ENCODE measurements around the gene CAMK1.

The CAMK1 gene

DNA sequence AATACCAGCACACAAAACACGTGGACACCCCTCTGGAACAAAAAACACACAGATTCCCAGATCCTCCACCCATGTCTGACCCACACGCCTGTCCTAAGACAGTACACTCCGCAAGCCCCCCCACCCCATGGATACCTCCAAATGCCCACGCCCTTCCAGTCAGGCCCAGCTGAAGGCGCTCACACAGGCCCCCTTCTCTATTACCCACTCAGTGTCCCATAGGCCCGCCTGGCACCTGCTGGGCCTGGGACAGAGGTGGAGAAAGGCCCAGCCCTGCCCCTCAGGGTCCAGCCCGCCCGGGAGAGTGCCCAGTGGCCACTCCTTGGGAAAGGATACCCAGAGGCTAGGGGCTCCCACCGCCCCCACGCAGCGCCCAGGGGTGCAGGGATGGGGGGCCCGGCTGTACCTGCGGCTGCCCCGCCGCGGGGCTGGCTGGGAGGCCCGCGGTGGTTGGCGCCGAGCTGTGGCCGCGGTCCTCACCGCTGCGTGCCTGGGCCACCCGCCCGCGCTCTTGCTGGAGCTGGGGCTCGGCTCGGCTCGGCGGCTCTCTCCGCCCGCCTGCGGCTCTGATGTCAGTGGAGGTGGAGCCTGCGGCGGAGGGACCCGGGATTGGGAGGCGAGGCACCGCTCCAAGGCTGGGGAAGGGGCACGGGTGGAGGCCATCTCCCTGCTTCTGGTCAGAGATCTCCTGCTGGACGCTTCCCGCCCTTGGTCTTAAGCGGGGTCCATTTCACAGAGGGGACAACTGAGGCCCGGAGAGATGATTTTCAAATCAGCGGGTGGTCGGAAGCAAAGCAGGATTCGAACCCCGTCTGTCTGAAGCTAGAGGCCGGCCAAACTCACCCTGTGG lies at the start of gene CAMK1:
Gene CAMK1, minus strand, starts transcription at position 522 of the 850 bp plus-strand sequence. CDS start 2,198 bp downstream, outside the sequence.
- peaks cover 43% of the 10 kb centered on the region for H3K4me1 Mint-ChIP-seq
- ATAC-seq, result peak; percentile 92

DNA sequence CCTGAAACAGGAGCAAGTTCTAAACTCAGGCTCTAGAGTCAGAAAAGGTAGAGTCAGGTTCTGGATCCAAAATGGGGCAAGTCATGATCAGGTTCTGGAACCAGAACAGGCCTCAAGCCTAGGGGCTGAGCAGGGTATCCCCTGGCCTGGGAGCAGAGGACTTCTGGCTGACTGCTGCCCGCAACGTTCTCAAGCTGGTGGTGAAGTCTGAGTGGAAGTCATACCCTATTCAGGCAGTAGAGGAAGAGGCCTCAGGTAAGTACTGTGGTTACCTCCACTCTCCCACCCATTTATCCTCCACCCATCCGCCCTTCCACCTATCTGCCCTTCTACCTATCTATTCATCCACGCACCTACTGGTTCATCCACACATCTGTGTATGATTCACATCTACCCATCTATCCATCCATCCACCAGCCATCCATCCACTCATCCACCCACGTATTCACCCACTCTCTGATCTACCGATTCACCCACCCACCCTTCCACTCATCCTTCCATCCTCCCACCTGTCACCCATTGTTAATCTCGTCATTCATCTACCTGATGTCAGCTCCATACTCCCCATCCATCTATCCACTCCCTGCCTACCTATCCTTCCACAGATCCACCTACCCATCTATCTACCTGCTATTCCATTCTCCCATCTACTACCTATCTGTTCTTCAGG lies 49.1 kb upstream of the CAMK1 start:
- no peak for DNase-seq

More for the DNA sequence above, at the start of gene CAMK1:
- Mint-ChIP-seq H3K9me3 (no peaks in the 10 kb centered on the region), H3K4me3 (peak within 1 kb of the TSS; percentile 68 to 74), H3K27ac (peak within 1 kb of the TSS; percentile 75 to 79), H3K27me3 (peaks cover 7% of the 10 kb centered on the region)
- peak; percentile 63 to 67 for DNase-seq

DNA sequence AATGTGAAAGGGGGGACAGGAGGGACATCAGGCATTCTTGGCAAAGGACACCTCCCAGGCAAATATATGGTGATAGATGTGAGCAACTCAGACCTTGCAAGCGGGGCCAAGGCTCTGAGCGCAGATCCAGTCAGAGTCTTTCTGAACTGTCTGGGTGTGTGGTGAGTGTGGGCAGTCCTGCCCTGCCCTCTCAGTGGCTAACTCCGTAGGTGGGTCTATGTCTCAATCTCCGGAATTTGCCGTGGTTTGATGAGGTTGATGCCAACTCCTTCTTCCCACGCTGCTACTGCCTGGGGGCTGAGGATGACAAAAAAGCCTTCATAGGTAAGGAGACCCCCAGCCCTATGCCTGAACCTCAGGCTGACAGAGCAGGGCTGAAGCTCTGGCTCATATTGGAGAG lies 47.7 kb upstream of the CAMK1 start:
- Mint-ChIP-seq H3K27ac (peak overlapping the region in 1 of 2 donors; percentile 75), H3K9me3 (no peaks in the 10 kb centered on the region), H3K27me3 (no peaks in the 10 kb centered on the region), H3K4me1 (no peaks in the 10 kb centered on the region), H3K4me3 (no peak overlapping the region)
- no peak for DNase-seq
- ATAC-seq, result no peak

More for the DNA sequence above, 49.1 kb upstream of the CAMK1 start:
- no peak for ATAC-seq
- Mint-ChIP-seq H3K4me3 (no peak overlapping the region), H3K9me3 (no peaks in the 10 kb centered on the region), H3K27me3 (no peaks in the 10 kb centered on the region), H3K4me1 (no peaks in the 10 kb centered on the region), H3K27ac (peak overlapping the region in 1 of 2 donors; percentile 22)

DNA sequence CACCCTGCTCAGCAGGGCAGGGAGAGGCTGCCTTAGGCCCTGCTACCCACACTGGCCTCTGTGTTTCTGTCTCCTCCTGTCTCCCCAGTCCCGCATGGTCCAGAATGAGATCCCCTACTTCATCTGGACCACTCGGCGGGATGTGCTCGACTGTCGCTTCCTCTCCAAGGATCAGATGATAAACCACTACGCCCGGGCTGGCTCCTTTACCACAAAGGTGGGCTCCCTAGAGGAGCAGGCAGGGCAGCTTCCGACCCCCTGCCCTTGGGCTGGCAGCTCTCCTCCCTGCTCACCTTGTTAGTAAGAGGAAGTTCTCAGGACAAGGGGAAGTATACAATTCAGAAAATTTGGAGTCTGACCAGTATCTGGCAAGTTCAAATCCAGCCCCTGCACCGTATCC lies 46.2 kb upstream of the CAMK1 start:
- H3K4me3 Mint-ChIP-seq, result no peak overlapping the region
- no peaks in the 10 kb centered on the region for H3K27me3 Mint-ChIP-seq
- peaks cover 5% of the 10 kb centered on the region for H3K4me1 Mint-ChIP-seq
- no peak overlapping the region for H3K27ac Mint-ChIP-seq
- H3K9me3 Mint-ChIP-seq, result no peaks in the 10 kb centered on the region
- DNase-seq (no peak), ATAC-seq (no peak)

DNA sequence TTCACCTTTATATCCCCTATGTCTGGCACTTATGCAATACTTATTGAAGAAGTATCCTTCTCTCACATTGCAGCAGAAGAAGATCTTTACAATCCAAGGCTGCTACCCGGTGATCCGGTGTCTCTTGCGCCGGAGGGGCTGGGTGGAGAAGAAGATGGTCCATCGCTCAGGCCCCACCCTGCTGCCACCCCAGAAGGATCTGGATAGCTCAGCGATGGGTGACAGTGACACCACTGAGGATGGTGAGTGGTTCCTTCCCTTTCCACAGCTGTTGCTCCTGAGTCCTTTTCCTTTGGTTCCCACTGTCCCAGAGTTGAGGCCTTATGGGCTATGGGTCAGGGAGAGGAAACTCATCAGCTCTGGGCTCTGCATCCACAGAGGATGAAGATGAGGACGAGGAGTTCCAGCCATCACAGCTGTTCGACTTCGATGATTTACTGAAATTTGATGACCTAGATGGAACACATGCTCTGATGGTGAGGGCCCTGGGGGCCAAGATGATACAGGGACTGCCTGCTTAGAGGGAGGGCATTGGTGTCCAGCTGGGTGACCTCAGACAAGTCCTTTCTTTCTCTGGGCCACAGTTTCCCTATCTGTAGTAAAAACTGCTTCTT lies 43.2 kb upstream of the CAMK1 start:
- Mint-ChIP-seq H3K27me3 (no peaks in the 10 kb centered on the region), H3K27ac (peak overlapping the region in 1 of 2 donors; percentile 50), H3K4me1 (peaks cover 31% of the 10 kb centered on the region), H3K9me3 (no peaks in the 10 kb centered on the region), H3K4me3 (no peak overlapping the region)
- DNase-seq (no peak), ATAC-seq (no peak)

DNA sequence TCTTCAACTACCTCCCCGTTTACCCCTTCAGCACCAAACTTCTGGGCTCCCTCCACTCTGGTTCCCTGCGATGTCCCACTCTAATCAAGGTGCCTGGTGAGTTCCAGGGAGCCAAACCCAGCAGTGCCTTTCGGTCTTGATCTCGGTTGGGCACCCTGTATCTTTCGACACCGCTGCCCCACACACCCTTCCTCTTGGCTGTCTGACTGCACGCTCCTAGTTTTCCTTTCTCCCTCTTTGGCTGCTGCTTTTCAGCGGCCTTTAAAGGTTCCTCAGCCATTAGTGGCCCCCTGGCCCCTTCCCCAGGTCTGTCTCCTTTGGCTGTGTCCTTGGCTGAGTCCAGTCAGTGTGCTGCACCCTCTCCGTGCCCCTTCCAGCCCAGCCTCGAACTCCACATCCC lies 41.1 kb upstream of the CAMK1 start:
- Mint-ChIP-seq H3K4me3 (peak overlapping the region; percentile 25 to 95), H3K27ac (peak overlapping the region in 1 of 2 donors; percentile 87), H3K9me3 (no peaks in the 10 kb centered on the region), H3K4me1 (peaks cover 49% of the 10 kb centered on the region), H3K27me3 (no peaks in the 10 kb centered on the region)
- no peak for DNase-seq
- no peak for ATAC-seq

DNA sequence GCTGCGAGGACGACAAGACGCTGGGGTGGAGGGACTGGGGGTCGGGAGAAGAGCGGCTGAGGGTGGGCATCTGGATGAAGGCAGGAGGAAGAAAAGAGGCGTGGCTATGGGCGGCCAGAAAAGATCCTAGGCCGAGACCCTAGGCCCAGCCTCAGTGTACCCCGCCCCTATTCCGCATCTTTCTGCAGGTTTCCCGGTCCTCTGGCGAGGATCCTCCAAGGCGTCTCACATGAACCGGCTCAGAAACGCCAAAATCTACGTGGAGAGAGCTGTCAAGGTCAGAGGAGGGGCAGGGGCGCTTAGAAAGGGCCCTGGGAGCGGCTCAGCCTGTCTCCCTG lies 40.7 kb upstream of the CAMK1 start:
- H3K4me3 Mint-ChIP-seq, result peak overlapping the region; percentile 25 to 95
- DNase-seq (no peak), ATAC-seq (no peak)
- peaks cover 49% of the 10 kb centered on the region for H3K4me1 Mint-ChIP-seq
- peak overlapping the region in 1 of 2 donors; percentile 81 for H3K27ac Mint-ChIP-seq
- H3K9me3 Mint-ChIP-seq, result no peaks in the 10 kb centered on the region
- no peaks in the 10 kb centered on the region for H3K27me3 Mint-ChIP-seq

DNA sequence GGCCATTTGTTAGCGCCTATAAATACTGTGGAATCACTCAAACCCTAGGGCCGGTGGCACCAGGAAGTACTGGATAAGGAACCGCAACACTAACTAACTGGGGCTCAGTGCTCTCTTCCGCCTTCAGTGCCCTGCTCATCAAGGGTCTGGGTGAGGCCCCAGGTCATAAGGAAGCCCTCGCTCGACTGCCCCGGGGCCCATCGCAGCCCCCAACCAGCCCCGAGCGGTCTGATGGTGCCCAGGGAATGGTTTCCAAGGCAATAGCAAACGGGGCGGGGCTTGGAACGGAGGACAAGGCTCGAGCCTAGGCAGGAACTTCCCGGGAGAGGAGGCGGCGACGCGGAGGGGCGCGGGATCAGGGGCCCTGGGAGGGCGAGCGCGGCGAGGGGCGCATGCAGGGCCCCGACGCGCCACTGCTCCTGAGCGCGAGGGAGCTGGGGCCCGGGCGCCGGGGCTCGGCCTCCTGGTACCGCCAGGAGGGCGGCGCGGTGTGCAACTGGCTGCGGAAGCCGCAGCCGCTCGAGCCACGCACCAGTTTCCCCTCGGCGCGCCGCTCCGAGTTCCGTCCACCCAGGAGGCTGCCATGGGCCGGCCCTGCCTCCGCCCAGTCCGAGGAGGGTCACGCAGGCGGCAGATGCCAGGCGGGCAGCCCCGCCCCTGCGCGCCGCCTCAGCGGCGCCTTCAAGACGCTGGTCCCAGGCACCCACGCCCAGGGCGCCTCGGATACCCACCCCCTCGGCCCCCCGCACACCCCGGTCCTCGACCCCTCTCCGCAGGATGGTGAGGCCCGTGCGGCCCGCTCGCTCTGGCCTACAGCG lies 40.1 kb upstream of the CAMK1 start, which contains the start of gene TTLL3:
Gene TTLL3, plus strand, starts transcription at position 648 of the 818 bp plus-strand sequence. CDS start 400 bp downstream, outside the sequence.
- Mint-ChIP-seq H3K4me1 (peaks cover 49% of the 10 kb centered on the region), H3K9me3 (no peaks in the 10 kb centered on the region)

DNA sequence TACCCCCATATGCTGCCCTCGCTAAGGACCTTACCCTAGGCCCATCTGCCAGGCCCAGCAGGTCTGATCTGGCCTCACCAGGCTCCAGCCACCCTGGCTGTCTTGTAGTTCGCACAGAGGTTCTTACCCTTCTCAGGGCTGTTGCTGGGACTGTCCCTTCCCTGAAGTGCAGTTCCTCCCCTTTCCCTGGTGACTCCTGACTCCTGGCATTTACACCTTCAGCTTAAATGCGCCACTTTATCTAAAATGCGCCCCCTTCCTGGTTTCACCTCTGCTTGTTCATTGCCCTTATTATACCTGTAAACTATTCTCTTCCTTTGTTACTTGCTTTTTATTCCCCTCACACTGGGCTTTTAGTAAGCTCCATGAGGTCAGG lies 39.5 kb upstream of the CAMK1 start:
- Mint-ChIP-seq H3K9me3 (no peaks in the 10 kb centered on the region), H3K27me3 (no peaks in the 10 kb centered on the region), H3K4me3 (peak overlapping the region; percentile 89 to 95), H3K4me1 (peaks cover 49% of the 10 kb centered on the region), H3K27ac (peak overlapping the region; percentile 97)
- DNase-seq, result peak in 1 of 2 donors; percentile 29
- ATAC-seq, result peak; percentile 37

More for the DNA sequence above, 40.1 kb upstream of the CAMK1 start, which contains the start of gene TTLL3:
- peak within 1 kb of the TSS; percentile 89 to 95 for H3K4me3 Mint-ChIP-seq
- peak; percentile 58 for ATAC-seq
- no peaks in the 10 kb centered on the region for H3K27me3 Mint-ChIP-seq
- peak within 1 kb of the TSS; percentile 97 for H3K27ac Mint-ChIP-seq
- DNase-seq, result peak; percentile 48

DNA sequence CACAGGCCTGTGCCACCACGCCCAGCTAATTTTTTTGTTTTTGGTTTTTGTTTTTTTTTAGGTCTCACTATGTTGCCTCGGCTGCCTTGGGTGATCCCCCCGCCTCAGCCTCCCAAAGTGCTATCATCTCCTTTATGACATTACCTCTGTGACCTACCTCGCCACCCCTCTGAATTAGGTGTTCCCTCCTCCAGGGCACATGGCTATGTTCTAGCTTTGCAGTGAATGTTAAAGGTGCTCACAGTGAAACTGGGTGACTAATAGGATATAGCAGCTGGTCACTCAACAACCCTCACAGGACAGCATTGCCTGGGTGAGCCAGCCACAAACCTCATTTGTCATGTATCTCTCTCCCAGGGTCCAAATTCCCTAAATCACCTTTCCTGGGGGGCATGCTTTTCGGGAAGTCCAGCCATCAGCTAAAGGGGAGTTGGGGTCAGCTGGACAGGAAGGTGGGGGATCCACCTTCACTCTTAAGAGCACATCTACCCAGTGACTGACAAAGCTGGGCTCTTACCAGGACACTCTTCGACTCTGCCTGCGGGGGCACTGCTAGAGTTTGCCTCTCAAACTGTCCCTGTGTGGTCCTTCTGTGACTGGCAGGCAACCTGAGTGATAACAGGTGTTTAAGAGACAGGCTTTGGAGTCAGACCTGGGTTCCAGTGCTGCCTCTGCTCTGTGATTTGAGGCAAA lies 38.7 kb upstream of the CAMK1 start:
- Mint-ChIP-seq H3K27ac (peak overlapping the region; percentile 77 to 88), H3K9me3 (no peaks in the 10 kb centered on the region)

DNA sequence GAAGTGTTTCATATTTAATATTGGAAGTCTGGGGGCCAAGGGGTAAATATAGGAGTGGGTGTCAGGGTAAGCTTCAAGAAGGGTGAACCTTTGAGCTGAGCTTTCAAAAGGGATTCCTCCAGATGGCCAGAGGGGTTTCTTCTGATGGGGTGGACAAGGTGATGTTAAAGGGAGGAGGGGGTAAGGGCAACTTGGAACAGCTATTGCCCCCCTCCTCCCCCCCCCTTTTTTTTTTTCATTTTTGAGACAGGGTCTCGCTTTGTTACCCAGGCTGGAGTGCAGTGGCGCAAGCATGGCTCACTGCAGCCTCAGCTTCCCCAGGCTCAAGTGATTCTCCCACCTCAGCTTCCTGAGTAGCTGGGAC lies 38.2 kb upstream of the CAMK1 start:
- no peak for DNase-seq
- no peak overlapping the region for H3K4me3 Mint-ChIP-seq
- H3K4me1 Mint-ChIP-seq, result peaks cover 61% of the 10 kb centered on the region
- no peaks in the 10 kb centered on the region for H3K9me3 Mint-ChIP-seq
- H3K27me3 Mint-ChIP-seq, result no peaks in the 10 kb centered on the region
- peak overlapping the region in 1 of 2 donors; percentile 88 for H3K27ac Mint-ChIP-seq
- no peak for ATAC-seq

More for the DNA sequence above, 38.7 kb upstream of the CAMK1 start:
- H3K4me3 Mint-ChIP-seq, result peak overlapping the region; percentile 58 to 89
- peaks cover 56% of the 10 kb centered on the region for H3K4me1 Mint-ChIP-seq
- DNase-seq, result peak; percentile 58 to 74
- peak; percentile 87 for ATAC-seq
- no peaks in the 10 kb centered on the region for H3K27me3 Mint-ChIP-seq

DNA sequence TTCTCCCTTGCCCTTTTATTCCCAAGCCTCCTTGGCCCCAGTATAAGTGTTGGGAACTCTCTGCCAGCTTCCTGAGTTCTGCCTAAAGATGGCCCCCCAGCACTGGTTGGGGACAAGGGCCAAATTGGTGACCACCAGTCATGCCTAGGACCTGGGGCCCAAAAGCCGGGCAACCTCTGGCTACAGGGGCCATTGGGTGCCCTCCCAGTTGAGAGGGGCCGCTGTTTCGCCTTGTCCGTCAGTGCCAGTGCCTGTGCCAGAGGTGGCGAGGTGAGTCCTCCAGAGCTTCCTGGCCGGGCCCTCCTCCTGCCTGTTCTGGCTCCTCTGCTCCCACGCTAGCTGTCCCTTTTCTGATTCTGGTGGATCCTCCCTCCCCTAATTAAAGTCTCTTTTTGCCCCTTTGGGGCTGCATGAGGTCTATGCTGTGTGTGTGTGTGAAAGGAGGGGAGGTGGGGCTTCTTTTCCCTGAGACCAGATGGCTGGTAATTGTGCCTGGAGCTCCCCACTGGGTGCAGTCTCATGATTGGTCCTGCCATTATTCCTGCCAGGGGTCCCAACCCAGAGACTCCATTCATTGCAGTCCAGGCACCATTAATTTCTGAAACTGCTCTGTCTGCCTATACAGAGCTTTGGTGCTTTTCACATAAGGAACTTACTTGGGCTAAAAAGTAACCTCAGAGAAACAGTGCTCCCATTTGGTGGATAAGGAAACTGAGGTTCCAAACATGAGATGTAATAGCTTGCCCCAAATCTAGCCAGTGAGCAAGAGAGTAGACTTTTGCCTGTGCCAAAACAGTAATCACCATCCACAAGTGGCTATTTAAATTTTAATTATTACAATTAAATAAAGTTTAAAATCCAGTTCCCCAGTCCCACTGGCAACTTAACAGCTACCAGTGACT lies 37.2 kb upstream of the CAMK1 start:
- DNase-seq (no peak), ATAC-seq (no peak)
- H3K27ac Mint-ChIP-seq, result no peak overlapping the region
- H3K4me3 Mint-ChIP-seq, result no peak overlapping the region
- peaks cover 61% of the 10 kb centered on the region for H3K4me1 Mint-ChIP-seq
- no peaks in the 10 kb centered on the region for H3K9me3 Mint-ChIP-seq
- H3K27me3 Mint-ChIP-seq, result no peaks in the 10 kb centered on the region

DNA sequence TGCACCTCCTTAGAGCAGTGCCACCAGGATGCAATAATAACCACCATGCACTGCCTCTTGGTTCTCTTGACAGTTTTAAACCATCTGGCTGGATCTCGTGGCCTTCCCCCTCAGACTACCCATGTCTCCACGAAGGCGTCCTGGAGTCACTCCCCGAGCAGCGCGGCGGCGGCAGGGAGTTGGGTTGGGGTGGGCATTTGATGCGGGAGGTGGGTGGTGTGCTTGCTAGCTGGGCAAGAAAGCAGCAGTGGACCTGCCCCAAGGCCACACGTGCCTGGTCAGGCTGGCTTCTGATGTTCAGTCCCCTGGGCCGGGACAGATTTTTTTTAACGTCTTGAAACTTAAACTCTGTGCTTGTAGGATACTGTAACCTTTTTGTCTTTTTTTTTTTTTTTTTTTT lies 36.4 kb upstream of the CAMK1 start:
- no peak for DNase-seq
- H3K9me3 Mint-ChIP-seq, result no peaks in the 10 kb centered on the region
- H3K27me3 Mint-ChIP-seq, result no peaks in the 10 kb centered on the region
- no peak overlapping the region for H3K4me3 Mint-ChIP-seq
- H3K27ac Mint-ChIP-seq, result no peak overlapping the region
- ATAC-seq, result no peak
- H3K4me1 Mint-ChIP-seq, result peaks cover 58% of the 10 kb centered on the region

DNA sequence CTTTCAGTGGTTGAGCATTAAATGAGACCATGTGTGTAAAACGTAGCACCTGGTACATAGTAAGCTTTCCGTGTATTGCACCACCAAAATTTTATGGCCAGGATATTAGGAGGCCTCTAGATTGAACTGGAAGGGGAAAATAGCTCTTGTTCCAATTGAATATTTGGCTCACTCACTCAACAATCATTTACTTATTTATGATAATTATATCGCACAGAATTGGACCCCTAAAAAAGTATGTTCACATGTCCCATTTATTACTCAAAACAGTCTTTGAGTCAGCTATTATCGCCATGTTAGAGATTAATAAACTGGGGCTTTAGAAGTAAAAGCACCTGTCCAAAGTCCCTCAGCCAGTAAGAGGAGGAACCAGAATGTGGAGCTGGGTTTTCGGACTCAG lies 35.2 kb upstream of the CAMK1 start:
- no peaks in the 10 kb centered on the region for H3K9me3 Mint-ChIP-seq
- H3K4me3 Mint-ChIP-seq, result no peak overlapping the region
- H3K4me1 Mint-ChIP-seq, result peaks cover 48% of the 10 kb centered on the region
- no peak for DNase-seq
- no peak for ATAC-seq
- no peaks in the 10 kb centered on the region for H3K27me3 Mint-ChIP-seq
- no peak overlapping the region for H3K27ac Mint-ChIP-seq

Measured in stimulated activated naive CD8-positive, alpha-beta T cell treated with anti-CD3 and anti-CD28 coated beads, Interleukin-15, amount 100 ng/mL, for 72 hours (primary cell).